ENCODE results near the gene BANF2. TPM values are rescaled to one million over a fixed set of nuclear protein-coding genes. Genes with fewer than 3 reads are reported as not detected.

BANF2 gene
- total RNA-seq, 2 experiments from 2014 or later: not detected

DNA sequence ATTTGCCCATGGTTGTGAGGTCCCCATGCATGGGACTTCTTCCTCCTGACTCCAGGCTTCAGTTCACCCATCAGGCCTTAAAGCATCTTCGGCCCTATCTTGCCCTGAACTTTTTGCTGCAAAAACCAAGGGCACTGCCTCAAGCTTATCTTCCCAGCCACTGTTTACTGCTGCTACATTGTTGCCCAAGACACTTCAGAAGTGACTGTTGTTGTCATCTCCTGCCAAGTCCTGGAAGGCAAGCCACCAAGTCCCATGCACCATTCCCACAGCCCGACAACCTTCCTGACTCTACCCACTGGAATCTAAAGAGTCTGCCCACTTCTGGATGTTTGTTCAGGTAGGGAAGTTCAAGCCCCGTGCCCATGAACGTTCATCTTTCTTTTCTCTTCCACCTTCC, 12.4 kb downstream of the BANF2 start:
- CTCF ChIA-PET: no interaction called here
- DNase-seq: no peak

DNA sequence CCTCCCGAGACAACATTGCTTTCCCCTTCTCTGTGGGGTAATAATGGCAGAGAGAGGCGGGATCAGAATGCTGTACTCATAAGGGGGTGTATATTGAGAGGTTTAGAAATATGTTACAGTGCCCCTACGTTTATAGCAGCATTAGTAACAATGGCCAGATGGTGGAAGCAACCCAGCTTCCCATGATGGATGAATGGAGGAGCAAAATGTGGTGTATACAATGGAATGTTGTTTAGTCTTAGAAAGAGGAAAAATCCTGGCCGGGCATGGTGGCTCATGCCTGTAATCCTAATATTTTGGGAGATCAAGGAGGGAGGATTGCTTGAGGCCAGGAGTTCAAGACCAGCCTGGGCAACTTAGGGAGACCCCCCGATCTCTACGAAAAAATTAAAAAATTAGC, 12.9 kb downstream of the BANF2 start:
- no peaks in the 10 kb centered on the region for H3K27me3 Mint-ChIP-seq
- H3K4me1 Mint-ChIP-seq (ENCODE audit: low read depth): no peaks in the 10 kb centered on the region
- TF ChIP-seq, protein P1, sequence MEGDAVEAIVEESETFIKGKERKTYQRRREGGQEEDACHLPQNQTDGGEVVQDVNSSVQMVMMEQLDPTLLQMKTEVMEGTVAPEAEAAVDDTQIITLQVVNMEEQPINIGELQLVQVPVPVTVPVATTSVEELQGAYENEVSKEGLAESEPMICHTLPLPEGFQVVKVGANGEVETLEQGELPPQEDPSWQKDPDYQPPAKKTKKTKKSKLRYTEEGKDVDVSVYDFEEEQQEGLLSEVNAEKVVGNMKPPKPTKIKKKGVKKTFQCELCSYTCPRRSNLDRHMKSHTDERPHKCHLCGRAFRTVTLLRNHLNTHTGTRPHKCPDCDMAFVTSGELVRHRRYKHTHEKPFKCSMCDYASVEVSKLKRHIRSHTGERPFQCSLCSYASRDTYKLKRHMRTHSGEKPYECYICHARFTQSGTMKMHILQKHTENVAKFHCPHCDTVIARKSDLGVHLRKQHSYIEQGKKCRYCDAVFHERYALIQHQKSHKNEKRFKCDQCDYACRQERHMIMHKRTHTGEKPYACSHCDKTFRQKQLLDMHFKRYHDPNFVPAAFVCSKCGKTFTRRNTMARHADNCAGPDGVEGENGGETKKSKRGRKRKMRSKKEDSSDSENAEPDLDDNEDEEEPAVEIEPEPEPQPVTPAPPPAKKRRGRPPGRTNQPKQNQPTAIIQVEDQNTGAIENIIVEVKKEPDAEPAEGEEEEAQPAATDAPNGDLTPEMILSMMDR (IDR thresholded peaks at IDR 0.05): no peak
- H3K9me3 Mint-ChIP-seq: no peaks in the 10 kb centered on the region
- POLR2A ChIA-PET: no interaction called here
- no peaks in the 10 kb centered on the region for H3K36me3 Mint-ChIP-seq (ENCODE audit: low read depth)
- DNase-seq: no peak
- ATAC-seq: no peak
- intact Hi-C loops (cut with micrococcal nuclease): no loop called here
- H3K4me3 Mint-ChIP-seq: no peak overlapping the region
- CTCF ChIA-PET: no interaction called here
- H3K27ac Mint-ChIP-seq: no peak overlapping the region

More for the DNA sequence above, 12.4 kb downstream of the BANF2 start:
- TF ChIP-seq, protein P1 (IDR thresholded peaks at IDR 0.05): no peak
- H3K36me3 Mint-ChIP-seq (ENCODE audit: low read depth): no peaks in the 10 kb centered on the region
- POLR2A ChIA-PET: no interaction called here
- no peaks in the 10 kb centered on the region for H3K4me1 Mint-ChIP-seq (ENCODE audit: low read depth)
- H3K4me3 Mint-ChIP-seq: no peak overlapping the region
- intact Hi-C loops (cut with micrococcal nuclease): no loop called here
- no peaks in the 10 kb centered on the region for H3K9me3 Mint-ChIP-seq
- no peaks in the 10 kb centered on the region for H3K27me3 Mint-ChIP-seq
- no peak overlapping the region for H3K27ac Mint-ChIP-seq
- no peak for ATAC-seq

DNA sequence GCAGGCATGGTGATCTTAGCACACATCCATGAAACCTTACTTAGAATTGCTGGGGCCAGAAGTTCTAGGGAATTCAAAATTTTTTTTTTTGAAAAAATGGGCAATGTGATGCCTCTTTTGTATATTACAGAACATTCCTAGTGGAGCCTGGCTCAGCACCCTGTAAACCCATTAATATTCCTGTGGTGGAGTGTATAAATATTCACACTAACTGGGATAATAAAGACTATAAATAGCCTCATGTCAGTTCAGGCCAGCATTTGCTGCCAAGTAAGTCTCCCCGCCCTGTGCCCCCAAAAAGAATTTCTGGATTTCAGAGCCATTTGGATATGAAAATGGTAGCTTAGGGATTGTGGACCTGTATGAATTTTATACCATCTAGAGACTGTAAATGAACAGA, 14.8 kb downstream of the BANF2 start:
- Mint-ChIP-seq H3K27ac (no peak overlapping the region), H3K27me3 (no peaks in the 10 kb centered on the region), H3K4me1 (ENCODE audit: low read depth) (no peaks in the 10 kb centered on the region), H3K36me3 (ENCODE audit: low read depth) (no peaks in the 10 kb centered on the region), H3K4me3 (no peak overlapping the region), H3K9me3 (no peaks in the 10 kb centered on the region)
- intact Hi-C loops (cut with micrococcal nuclease): no loop called here
- ChIA-PET CTCF (no interaction called here), POLR2A (no interaction called here)
- TF ChIP-seq, protein P1 (IDR thresholded peaks at IDR 0.05): no peak
- no peak for ATAC-seq
- no peak for DNase-seq

DNA sequence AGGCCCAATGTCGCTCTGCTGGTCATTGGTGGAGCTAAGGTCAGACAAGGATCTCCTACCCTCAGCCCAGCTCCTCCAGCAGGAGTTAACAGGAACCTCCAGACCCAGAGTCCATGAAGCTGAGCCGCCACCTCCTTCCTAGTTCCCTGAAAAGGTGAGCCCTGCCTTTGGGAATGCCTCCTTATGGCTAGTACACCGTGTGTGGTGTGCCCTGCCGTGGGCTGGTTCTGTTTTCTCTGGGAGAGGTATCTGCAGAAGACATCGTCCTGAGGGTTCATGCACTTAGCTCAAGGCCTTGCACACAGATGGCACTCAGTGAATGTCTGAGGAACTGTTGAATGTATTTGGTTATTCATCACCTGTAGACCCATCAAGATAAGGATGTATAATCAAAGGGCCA, 15.3 kb downstream of the BANF2 start:
- no peak for DNase-seq
- no peaks in the 10 kb centered on the region for H3K27me3 Mint-ChIP-seq
- H3K27ac Mint-ChIP-seq: no peak overlapping the region
- no peaks in the 10 kb centered on the region for H3K4me1 Mint-ChIP-seq (ENCODE audit: low read depth)
- no peaks in the 10 kb centered on the region for H3K36me3 Mint-ChIP-seq (ENCODE audit: low read depth)
- no peak for ATAC-seq
- ChIA-PET CTCF (no interaction called here), POLR2A (no interaction called here)
- H3K9me3 Mint-ChIP-seq: no peaks in the 10 kb centered on the region
- intact Hi-C loops (cut with micrococcal nuclease): no loop called here
- no peak overlapping the region for H3K4me3 Mint-ChIP-seq
- TF ChIP-seq, protein P1 (IDR thresholded peaks at IDR 0.05): no peak

DNA sequence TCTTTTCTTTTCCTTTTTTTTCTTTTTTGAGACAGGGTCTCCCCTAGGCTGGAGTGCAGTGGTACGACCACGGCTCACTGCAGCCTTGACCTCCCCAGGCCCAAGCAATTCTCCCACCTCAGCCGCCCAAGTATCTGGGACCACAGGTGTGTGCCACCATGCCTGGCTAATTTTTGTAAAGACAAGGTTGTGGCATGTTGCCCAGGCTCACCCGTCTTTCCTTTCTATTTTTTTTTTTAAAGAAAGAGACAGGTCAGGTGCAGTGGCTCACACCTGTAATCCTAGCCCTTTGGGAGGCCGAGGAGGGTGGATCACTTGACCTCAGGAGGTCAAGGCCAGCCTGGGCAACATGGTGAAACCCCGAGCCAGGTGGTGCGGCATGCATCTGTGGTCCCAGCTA, 16.6 kb downstream of the BANF2 start:
- Mint-ChIP-seq H3K9me3 (no peaks in the 10 kb centered on the region), H3K36me3 (ENCODE audit: low read depth) (no peaks in the 10 kb centered on the region), H3K27me3 (no peaks in the 10 kb centered on the region), H3K4me3 (no peak overlapping the region), H3K27ac (no peak overlapping the region), H3K4me1 (ENCODE audit: low read depth) (no peaks in the 10 kb centered on the region)
- CTCF ChIA-PET: interaction anchor here (1.1 kb wide), 1 partner anchor 34 kb away, joined by 3 read pairs; the partner anchor contains the start of gene RRBP1
- ATAC-seq (no peak), DNase-seq (no peak)
- intact Hi-C loops (cut with micrococcal nuclease): no loop called here
- TF ChIP-seq, protein P1 (IDR thresholded peaks at IDR 0.05): no peak
- POLR2A ChIA-PET: interaction anchor here (0.7 kb wide), 1 partner anchor 1217 kb away, joined by 3 read pairs; no protein-coding TSS in a partner anchor

Measured in activated CD8-positive, alpha-beta T cell treated with anti-CD3 and anti-CD28 coated beads for 36 hours (primary cell).